Measurements from ENCODE around the gene RALGAPA1. TPM values are rescaled to one million over a fixed set of nuclear protein-coding genes. Genes with fewer than 3 reads are reported as not detected.

The RALGAPA1 gene
- total RNA-seq, 1 experiment from 2014 or later, result 31.7 TPM

DNA sequence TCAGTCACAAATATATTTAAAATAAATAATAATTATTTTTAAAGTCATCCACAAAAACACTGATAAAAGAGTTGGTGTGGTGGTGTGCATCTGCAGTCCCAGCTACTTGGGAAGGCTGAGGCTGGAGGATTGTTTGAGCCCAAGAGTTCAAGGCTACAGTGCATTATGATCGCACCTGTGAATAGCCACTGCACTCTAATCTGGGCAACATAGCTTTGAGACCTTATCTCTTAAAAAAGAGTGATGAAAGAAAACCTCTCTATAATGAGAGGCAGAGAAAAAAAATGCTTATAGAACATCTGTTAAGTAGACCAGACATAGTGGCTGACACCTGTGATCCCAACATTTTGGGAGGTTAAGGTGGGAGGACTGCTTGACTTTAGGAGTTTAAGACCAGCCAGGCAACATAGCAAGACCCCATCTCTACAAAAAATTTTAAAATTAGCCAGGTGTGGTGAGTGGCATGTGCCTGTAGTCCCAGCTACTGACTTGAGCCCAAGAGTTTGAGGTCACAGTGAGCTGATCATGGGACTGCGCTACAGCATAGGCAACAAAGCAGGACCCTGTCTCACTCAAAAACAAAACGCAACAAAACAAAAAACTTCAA is 50.5 kb downstream of the RALGAPA1 start (continued):
- TF ChIP-seq SOX15 (CRISPR knock-in tag; IDR thresholded peaks at IDR 0.05) (no peak), CREM (CRISPR knock-in tag; IDR thresholded peaks at IDR 0.05) (no peak), TCF7 (CRISPR knock-in tag; IDR thresholded peaks at IDR 0.05; ENCODE audit: low read depth) (no peak), MXD4 (CRISPR knock-in tag; IDR thresholded peaks at IDR 0.05; ENCODE audit: borderline replicate concordance) (no peak), JUN (CRISPR knock-in tag; IDR thresholded peaks at IDR 0.05) (no peak)
- TF ChIP-seq, protein P1, sequence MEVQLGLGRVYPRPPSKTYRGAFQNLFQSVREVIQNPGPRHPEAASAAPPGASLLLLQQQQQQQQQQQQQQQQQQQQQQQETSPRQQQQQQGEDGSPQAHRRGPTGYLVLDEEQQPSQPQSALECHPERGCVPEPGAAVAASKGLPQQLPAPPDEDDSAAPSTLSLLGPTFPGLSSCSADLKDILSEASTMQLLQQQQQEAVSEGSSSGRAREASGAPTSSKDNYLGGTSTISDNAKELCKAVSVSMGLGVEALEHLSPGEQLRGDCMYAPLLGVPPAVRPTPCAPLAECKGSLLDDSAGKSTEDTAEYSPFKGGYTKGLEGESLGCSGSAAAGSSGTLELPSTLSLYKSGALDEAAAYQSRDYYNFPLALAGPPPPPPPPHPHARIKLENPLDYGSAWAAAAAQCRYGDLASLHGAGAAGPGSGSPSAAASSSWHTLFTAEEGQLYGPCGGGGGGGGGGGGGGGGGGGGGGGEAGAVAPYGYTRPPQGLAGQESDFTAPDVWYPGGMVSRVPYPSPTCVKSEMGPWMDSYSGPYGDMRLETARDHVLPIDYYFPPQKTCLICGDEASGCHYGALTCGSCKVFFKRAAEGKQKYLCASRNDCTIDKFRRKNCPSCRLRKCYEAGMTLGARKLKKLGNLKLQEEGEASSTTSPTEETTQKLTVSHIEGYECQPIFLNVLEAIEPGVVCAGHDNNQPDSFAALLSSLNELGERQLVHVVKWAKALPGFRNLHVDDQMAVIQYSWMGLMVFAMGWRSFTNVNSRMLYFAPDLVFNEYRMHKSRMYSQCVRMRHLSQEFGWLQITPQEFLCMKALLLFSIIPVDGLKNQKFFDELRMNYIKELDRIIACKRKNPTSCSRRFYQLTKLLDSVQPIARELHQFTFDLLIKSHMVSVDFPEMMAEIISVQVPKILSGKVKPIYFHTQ (CRISPR knock-in tag; IDR thresholded peaks at IDR 0.05), result no peak
- TF ChIP-seq, protein P2, sequence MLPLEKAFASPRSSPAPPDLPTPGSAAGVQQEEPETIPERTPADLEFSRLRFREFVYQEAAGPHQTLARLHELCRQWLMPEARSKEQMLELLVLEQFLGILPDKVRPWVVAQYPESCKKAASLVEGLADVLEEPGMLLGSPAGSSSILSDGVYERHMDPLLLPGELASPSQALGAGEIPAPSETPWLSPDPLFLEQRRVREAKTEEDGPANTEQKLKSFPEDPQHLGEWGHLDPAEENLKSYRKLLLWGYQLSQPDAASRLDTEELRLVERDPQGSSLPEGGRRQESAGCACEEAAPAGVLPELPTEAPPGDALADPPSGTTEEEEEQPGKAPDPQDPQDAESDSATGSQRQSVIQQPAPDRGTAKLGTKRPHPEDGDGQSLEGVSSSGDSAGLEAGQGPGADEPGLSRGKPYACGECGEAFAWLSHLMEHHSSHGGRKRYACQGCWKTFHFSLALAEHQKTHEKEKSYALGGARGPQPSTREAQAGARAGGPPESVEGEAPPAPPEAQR (CRISPR knock-in tag; IDR thresholded peaks at IDR 0.05), result no peak

DNA sequence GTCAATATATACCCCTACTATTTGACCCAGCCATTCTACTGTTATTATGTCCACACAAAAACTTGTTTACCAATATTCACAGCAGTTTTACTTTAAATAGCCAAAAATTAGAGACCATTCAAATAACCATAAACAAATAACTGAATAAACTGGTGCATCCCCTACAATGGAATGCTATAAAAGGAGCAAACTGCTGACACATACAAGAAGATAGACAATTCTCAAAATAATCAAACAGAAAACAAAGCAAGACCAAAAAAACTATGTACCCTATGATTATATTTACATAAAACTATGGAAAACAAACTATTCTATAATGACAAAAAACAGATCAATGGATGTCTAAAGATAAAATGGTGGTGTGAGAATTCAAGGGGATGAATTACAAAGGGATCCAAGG is 54.4 kb downstream of the RALGAPA1 start:
- no peaks in the 10 kb centered on the region for H3K4me1 Mint-ChIP-seq
- DNase-seq (ENCODE audit: low spot score) (no peak), ATAC-seq (no peak)
- no peak overlapping the region for H3K4me3 Mint-ChIP-seq
- no peaks in the 10 kb centered on the region for H3K27me3 Mint-ChIP-seq (ENCODE audit: low read depth)
- TF ChIP-seq, protein P3, sequence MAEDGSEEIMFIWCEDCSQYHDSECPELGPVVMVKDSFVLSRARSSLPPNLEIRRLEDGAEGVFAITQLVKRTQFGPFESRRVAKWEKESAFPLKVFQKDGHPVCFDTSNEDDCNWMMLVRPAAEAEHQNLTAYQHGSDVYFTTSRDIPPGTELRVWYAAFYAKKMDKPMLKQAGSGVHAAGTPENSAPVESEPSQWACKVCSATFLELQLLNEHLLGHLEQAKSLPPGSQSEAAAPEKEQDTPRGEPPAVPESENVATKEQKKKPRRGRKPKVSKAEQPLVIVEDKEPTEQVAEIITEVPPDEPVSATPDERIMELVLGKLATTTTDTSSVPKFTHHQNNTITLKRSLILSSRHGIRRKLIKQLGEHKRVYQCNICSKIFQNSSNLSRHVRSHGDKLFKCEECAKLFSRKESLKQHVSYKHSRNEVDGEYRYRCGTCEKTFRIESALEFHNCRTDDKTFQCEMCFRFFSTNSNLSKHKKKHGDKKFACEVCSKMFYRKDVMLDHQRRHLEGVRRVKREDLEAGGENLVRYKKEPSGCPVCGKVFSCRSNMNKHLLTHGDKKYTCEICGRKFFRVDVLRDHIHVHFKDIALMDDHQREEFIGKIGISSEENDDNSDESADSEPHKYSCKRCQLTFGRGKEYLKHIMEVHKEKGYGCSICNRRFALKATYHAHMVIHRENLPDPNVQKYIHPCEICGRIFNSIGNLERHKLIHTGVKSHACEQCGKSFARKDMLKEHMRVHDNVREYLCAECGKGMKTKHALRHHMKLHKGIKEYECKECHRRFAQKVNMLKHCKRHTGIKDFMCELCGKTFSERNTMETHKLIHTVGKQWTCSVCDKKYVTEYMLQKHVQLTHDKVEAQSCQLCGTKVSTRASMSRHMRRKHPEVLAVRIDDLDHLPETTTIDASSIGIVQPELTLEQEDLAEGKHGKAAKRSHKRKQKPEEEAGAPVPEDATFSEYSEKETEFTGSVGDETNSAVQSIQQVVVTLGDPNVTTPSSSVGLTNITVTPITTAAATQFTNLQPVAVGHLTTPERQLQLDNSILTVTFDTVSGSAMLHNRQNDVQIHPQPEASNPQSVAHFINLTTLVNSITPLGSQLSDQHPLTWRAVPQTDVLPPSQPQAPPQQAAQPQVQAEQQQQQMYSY (CRISPR knock-in tag; IDR thresholded peaks at IDR 0.05), result no peak
- no peak for TF ChIP-seq TP53 (CRISPR knock-in tag; IDR thresholded peaks at IDR 0.05)
- TF ChIP-seq TEAD4 (CRISPR knock-in tag; IDR thresholded peaks at IDR 0.05), result no peak
- no peak for TF ChIP-seq JUN (CRISPR knock-in tag; IDR thresholded peaks at IDR 0.05)
- no peak for TF ChIP-seq NR2C2 (CRISPR knock-in tag; IDR thresholded peaks at IDR 0.05)
- TF ChIP-seq, protein P4, sequence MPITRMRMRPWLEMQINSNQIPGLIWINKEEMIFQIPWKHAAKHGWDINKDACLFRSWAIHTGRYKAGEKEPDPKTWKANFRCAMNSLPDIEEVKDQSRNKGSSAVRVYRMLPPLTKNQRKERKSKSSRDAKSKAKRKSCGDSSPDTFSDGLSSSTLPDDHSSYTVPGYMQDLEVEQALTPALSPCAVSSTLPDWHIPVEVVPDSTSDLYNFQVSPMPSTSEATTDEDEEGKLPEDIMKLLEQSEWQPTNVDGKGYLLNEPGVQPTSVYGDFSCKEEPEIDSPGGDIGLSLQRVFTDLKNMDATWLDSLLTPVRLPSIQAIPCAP (CRISPR knock-in tag; IDR thresholded peaks at IDR 0.05), result no peak
- TF ChIP-seq FOXJ3 (CRISPR knock-in tag; IDR thresholded peaks at IDR 0.05; ENCODE audit: borderline replicate concordance), result no peak
- no peak for TF ChIP-seq ELF4 (CRISPR knock-in tag; IDR thresholded peaks at IDR 0.05; ENCODE audit: low read depth)
- no peak for TF ChIP-seq TCF7 (CRISPR knock-in tag; IDR thresholded peaks at IDR 0.05; ENCODE audit: low read depth)
- peaks cover 4% of the 10 kb centered on the region; the same call in 1 of the 2 replicates for H3K36me3 Mint-ChIP-seq
- no peak overlapping the region for H3K27ac Mint-ChIP-seq
- ChIA-PET POLR2A (no interaction called here), CTCF (no interaction called here)
- no peaks in the 10 kb centered on the region for H3K9me3 Mint-ChIP-seq

DNA sequence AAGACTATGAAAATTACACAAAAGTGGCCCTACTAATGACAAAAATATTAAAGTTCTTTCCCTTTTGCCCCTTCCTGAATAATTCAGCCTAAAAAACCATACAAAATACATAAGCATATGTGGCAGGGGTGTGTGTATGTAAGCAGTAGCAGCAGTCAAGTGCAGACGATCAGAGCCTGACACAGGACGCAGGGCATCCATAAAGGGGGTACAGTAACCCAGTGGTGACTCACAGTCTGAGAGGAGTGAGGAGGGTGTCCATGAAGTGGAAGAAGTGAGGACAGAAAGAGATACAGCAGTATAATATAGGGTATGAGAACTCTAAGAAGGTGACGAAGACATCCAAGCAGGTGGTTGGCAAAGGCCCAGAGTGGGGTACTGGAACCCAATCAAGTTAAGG is 56.7 kb downstream of the RALGAPA1 start:
- H3K27me3 Mint-ChIP-seq (ENCODE audit: low read depth), result no peaks in the 10 kb centered on the region
- no peak for ATAC-seq
- H3K9me3 Mint-ChIP-seq, result no peaks in the 10 kb centered on the region
- no peak overlapping the region for H3K4me3 Mint-ChIP-seq
- TF ChIP-seq FOXP1 (CRISPR knock-in tag; IDR thresholded peaks at IDR 0.05; ENCODE audit: borderline replicate concordance), result no peak
- no peaks in the 10 kb centered on the region for H3K4me1 Mint-ChIP-seq
- H3K27ac Mint-ChIP-seq, result no peak overlapping the region
- POLR2A ChIA-PET, result no interaction called here
- no peak for DNase-seq (ENCODE audit: low spot score)
- CTCF ChIA-PET, result no interaction called here
- peaks cover 4% of the 10 kb centered on the region for H3K36me3 Mint-ChIP-seq

Data from WTC11 (cell line).